ENCODE data around the gene POLR2C.

The POLR2C gene

GRCh38 chr16:57519796-57520360 is 57.4 kb downstream of the POLR2C start:
- FAIRE-seq (peak; percentile 86), DNase-seq (ENCODE audit: insufficient read length) (peak; percentile 83)
- TF ChIP-seq POLR2AphosphoS5 (IDR thresholded peaks at IDR 0.05; ENCODE audit: low read depth, low read length) (no peak), TAF1 (IDR thresholded peaks at IDR 0.05; ENCODE audit: borderline replicate concordance, low read depth, low read length) (no peak), POLR2A (IDR thresholded peaks at IDR 0.05; ENCODE audit: low read depth, low read length) (no peak)

Data from GM12892 (cell line).